CD4-positive, alpha-beta memory T cell (primary cell): ENCODE data around the gene TTC23L. TPM values are rescaled to one million over a fixed set of nuclear protein-coding genes. Genes with fewer than 3 reads are reported as not detected.

Source experiments
- CTCF ChIA-PET: fragments of 350-600 bp; sonication (Branson Sonifier 250); formaldehyde crosslinking; loops from one replicate; lab custom pipeline; 2021; ENCODE audit warnings: inconsistent platforms; ENCODE audit not compliant: partially characterized antibody; lab: Charles Lee
- POLR2A ChIA-PET: fragments of 350-600 bp; sonication (Branson Sonifier 250); formaldehyde crosslinking; loops from one replicate; lab custom pipeline; 2021; ENCODE audit not compliant: partially characterized antibody; lab: Charles Lee
- DNase-seq, 5 donors: peaks; one replicate each; pipeline versions ENCODE4 v3.0.0 to v3.0.0-alpha.2; 2020 to 2022; ENCODE audit warnings: mixed read lengths in 1 of 5
- H3K27ac ChIP-seq: one replicate; pipeline ENCODE4 v1.7.0; 2013; ENCODE audit warnings: low read depth, low read length
- H3K27me3 ChIP-seq: 2 replicates; pipeline ENCODE4 v1.7.0; 2013; ENCODE audit warnings: mild to moderate bottlenecking, low read length, moderate library complexity; ENCODE audit not compliant: insufficient read depth
- H3K36me3 ChIP-seq: 2 replicates; pipeline ENCODE4 v1.7.0; 2013; ENCODE audit warnings: mild to moderate bottlenecking, low read length, moderate library complexity; ENCODE audit not compliant: insufficient read depth
- H3K4me1 ChIP-seq: 2 replicates; pipeline ENCODE4 v1.7.0; 2013; ENCODE audit warnings: mild to moderate bottlenecking, low read length, moderate library complexity; ENCODE audit not compliant: insufficient read depth
- H3K4me3 ChIP-seq, 2 donors: one replicate each; pipeline ENCODE4 v1.7.0; 2013; ENCODE audit warnings: low read length in 2 of 2, mild to moderate bottlenecking in 1 of 2
- H3K9me3 ChIP-seq, 2 donors: one replicate each; pipeline ENCODE4 v1.7.0; 2013; ENCODE audit warnings: low read length in 2 of 2, control low read depth in 1 of 2; ENCODE audit not compliant: control insufficient read depth in 1 of 2
- H3K27ac Mint-ChIP-seq, 7 donors: one replicate each; pipeline ENCODE4 v1.8.0; 2020 to 2021; ENCODE audit warnings: mixed read lengths in 7 of 7, mild to moderate bottlenecking in 6 of 7, inconsistent platforms in 3 of 7, moderate library complexity in 3 of 7
- H3K27me3 Mint-ChIP-seq, 2 donors: one replicate each; pipeline ENCODE4 v1.8.0; 2020 to 2021; ENCODE audit warnings: mixed read lengths in 2 of 2
- H3K36me3 Mint-ChIP-seq, 2 donors: one replicate each; pipeline ENCODE4 v1.8.0; 2020 to 2021; ENCODE audit warnings: mixed read lengths in 2 of 2, inconsistent platforms in 1 of 2, mild to moderate bottlenecking in 1 of 2
- H3K4me1 Mint-ChIP-seq, 4 donors: one replicate each; pipeline ENCODE4 v1.8.0; 2020 to 2021; ENCODE audit warnings: mixed read lengths in 4 of 4, mild to moderate bottlenecking in 1 of 4
- H3K4me3 Mint-ChIP-seq, 8 donors: one replicate each; pipeline ENCODE4 v1.8.0; 2020 to 2021; ENCODE audit warnings: mixed read lengths in 8 of 8, mild to moderate bottlenecking in 7 of 8, moderate library complexity in 6 of 8, inconsistent platforms in 3 of 8
- H3K9me3 Mint-ChIP-seq, 8 donors: one replicate each; pipeline ENCODE4 v1.8.0; 2020 to 2021; ENCODE audit warnings: mixed read lengths in 8 of 8, mild to moderate bottlenecking in 5 of 8, inconsistent platforms in 3 of 8, moderate library complexity in 1 of 8
- intact Hi-C: fragments of 100-400 bp; cut with micrococcal nuclease; formaldehyde crosslinking; loops from one replicate; pipeline ENCODE4 v1.15.1; 2023
- polyA plus RNA-seq, 2 donors: library from polyadenylated mRNA; unstranded; fragments of 300-500 nt; fragmentation: Illumina TruSeq; gene quantifications; one replicate each; pipeline ENCODE4 v1.2.3, GENCODE V29; 2021
- total RNA-seq, 2 experiments: library from RNA; stranded (reverse); gene quantifications; one replicate each; pipeline ENCODE4 v1.2.3, GENCODE V29; 2021

Gene TTC23L
- total and polyA plus RNA-seq, 4 experiments from 2014 or later, result 0.47 TPM; not detected in 3

- H3K36me3 Mint-ChIP-seq, result no peaks in the 10 kb centered on the region
- POLR2A ChIA-PET, result interaction anchor here (1.0 kb wide), 1 partner anchor 374 kb away, joined by 3 read pairs; no protein-coding TSS in a partner anchor
- CTCF ChIA-PET, result interaction anchor here (1.1 to 13.8 kb wide), 2 partner anchors 23 to 367 kb away, joined by 3 to 220 read pairs; partner anchors contain the start of genes BRIX1 and RAD1
These were observed 53.5 kb downstream of the TTC23L start for GRCh38 chr5:34892414-34892813.

GRCh38 chr5:34894716-34895115 is 55.8 kb downstream of the TTC23L start:
- H3K27ac ChIP-seq, result no peak overlapping the region
- no peaks in the 10 kb centered on the region for H3K36me3 ChIP-seq
- no peaks in the 10 kb centered on the region for H3K27me3 ChIP-seq
- H3K36me3 Mint-ChIP-seq, result no peaks in the 10 kb centered on the region
- H3K4me1 Mint-ChIP-seq, result no peaks in the 10 kb centered on the region
- H3K27me3 Mint-ChIP-seq, result no peaks in the 10 kb centered on the region
- H3K9me3 Mint-ChIP-seq, result no peaks in the 10 kb centered on the region
- ChIA-PET POLR2A (no interaction called here), CTCF (interaction anchor here (1.8 to 13.8 kb wide), 2 partner anchors 369 to 420 kb away, joined by 6 to 220 read pairs; no protein-coding TSS in a partner anchor)
- no peaks in the 10 kb centered on the region for H3K9me3 ChIP-seq
- no peak for DNase-seq
- H3K4me1 ChIP-seq, result no peaks in the 10 kb centered on the region
- H3K4me3 ChIP-seq, result no peak overlapping the region
- intact Hi-C loops, result no loop called here
- H3K27ac Mint-ChIP-seq, result no peak overlapping the region
- no peak overlapping the region for H3K4me3 Mint-ChIP-seq

More at GRCh38 chr5:34892414-34892813, 53.5 kb downstream of the TTC23L start:
- Histone ChIP-seq H3K4me3 (no peak overlapping the region), H3K27me3 (no peaks in the 10 kb centered on the region), H3K36me3 (no peaks in the 10 kb centered on the region), H3K9me3 (no peaks in the 10 kb centered on the region), H3K27ac (no peak overlapping the region), H3K4me1 (no peaks in the 10 kb centered on the region)
- no peaks in the 10 kb centered on the region for H3K9me3 Mint-ChIP-seq
- no peaks in the 10 kb centered on the region for H3K4me1 Mint-ChIP-seq
- H3K4me3 Mint-ChIP-seq, result no peak overlapping the region
- DNase-seq, result no peak
- H3K27ac Mint-ChIP-seq, result no peak overlapping the region
- no peaks in the 10 kb centered on the region for H3K27me3 Mint-ChIP-seq
- intact Hi-C loops, result no loop called here

DNA sequence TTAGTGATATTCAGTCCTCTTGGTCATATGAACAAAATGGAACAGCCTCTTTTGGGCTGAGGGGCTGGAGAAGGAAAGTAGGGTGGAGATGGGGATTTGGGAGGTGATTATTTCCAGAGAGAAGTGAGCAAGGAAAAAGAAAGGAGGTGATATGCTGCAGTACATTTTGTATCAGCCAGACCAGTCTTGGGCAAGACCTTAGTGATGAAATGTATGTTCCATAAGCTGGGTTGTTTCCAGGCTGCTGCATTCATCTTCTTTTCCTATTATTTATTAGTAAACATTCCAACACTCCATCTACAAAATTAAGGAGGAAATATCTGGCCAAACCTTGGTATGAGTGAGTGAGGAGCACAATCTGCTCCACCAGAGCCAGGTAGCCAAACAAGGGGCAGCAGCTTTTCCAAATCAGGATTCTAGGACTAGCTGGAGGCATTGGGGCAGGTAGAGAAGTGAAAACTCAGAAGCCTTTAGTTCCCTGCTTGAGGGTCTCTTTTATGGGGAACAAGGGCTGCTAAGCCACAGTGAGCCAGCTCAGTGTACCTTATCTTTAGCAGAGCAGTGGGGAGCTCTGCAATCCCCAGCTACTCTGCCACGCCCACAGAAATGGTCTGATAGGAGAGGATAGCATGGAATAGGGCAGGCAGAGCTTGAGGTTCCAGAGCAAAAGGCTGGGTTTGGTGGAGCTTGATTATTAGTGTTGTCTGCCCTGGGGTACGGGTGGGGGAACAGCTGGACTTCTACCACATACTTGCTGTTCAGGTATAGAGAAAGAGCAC is 56.9 kb downstream of the TTC23L start:
- no peaks in the 10 kb centered on the region for H3K4me1 Mint-ChIP-seq
- H3K27me3 ChIP-seq, result no peaks in the 10 kb centered on the region
- CTCF ChIA-PET, result interaction anchor here (0.7 to 13.8 kb wide), 6 partner anchors 10 to 421 kb away, joined by 3 to 220 read pairs (median 5); no protein-coding TSS in a partner anchor
- H3K4me3 Mint-ChIP-seq, result no peak overlapping the region
- no peak overlapping the region for H3K27ac ChIP-seq
- no peaks in the 10 kb centered on the region for H3K9me3 Mint-ChIP-seq
- intact Hi-C loops, result no loop called here
- H3K27me3 Mint-ChIP-seq, result no peaks in the 10 kb centered on the region
- H3K4me3 ChIP-seq, result no peak overlapping the region
- DNase-seq, result no peak
- no peaks in the 10 kb centered on the region for H3K4me1 ChIP-seq
- peak overlapping the region in 1 of 7 donors; percentile 55 for H3K27ac Mint-ChIP-seq
- H3K9me3 ChIP-seq, result no peaks in the 10 kb centered on the region
- H3K36me3 Mint-ChIP-seq, result no peaks in the 10 kb centered on the region
- no peaks in the 10 kb centered on the region for H3K36me3 ChIP-seq
- POLR2A ChIA-PET, result no interaction called here

DNA sequence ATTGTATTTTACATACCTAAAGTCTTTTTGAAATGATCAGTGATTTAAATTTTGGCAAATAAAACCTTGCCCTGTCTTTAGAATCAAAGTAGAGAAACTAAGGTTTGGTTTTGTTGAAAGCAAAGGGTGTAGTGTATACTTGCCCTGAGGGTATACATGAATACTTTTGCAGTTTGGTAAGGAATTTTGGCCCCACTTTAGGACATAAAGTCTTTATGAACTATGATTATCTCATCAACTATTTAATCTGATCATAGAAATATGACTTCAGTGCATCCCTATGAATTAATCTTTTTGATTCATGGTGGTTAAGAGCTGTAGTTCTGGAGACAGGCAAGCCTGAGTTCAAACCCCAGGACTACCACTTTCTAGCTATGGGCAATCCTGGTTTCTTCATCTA is 58.7 kb downstream of the TTC23L start:
- H3K4me1 ChIP-seq, result no peaks in the 10 kb centered on the region
- ChIA-PET POLR2A (interaction anchor here (1.2 kb wide), 1 partner anchor 32 kb away, joined by 3 read pairs; the partner anchor contains the start of gene DNAJC21), CTCF (interaction anchor here (0.6 to 13.8 kb wide), 22 partner anchors 9 to 431 kb away, joined by 3 to 220 read pairs (median 5); partner anchors contain the start of genes BRIX1, DNAJC21 and RAD1)
- H3K4me3 Mint-ChIP-seq, result no peak overlapping the region
- intact Hi-C loops, result loop anchor here (1.0 kb wide), 2 partner anchors 411 to 423 kb away; no protein-coding TSS in a partner anchor
- H3K27me3 ChIP-seq, result no peaks in the 10 kb centered on the region
- no peaks in the 10 kb centered on the region for H3K9me3 Mint-ChIP-seq
- H3K27me3 Mint-ChIP-seq, result no peaks in the 10 kb centered on the region
- no peak for DNase-seq
- no peaks in the 10 kb centered on the region for H3K4me1 Mint-ChIP-seq
- H3K9me3 ChIP-seq, result no peaks in the 10 kb centered on the region
- H3K4me3 ChIP-seq, result no peak overlapping the region
- no peak overlapping the region for H3K27ac ChIP-seq
- H3K36me3 Mint-ChIP-seq, result peaks cover 0 to 3% of the 10 kb centered on the region in 2 donors
- no peaks in the 10 kb centered on the region for H3K36me3 ChIP-seq
- no peak overlapping the region for H3K27ac Mint-ChIP-seq

GRCh38 chr5:34898258-34898895 is 59.4 kb downstream of the TTC23L start:
- intact Hi-C loops, result loop anchor here (1.0 kb wide), 2 partner anchors 412 to 424 kb away; no protein-coding TSS in a partner anchor
- H3K27ac Mint-ChIP-seq, result no peak overlapping the region
- DNase-seq, result peak; percentile 49 to 57 (median 52)
- peaks cover 0 to 3% of the 10 kb centered on the region in 2 donors for H3K36me3 Mint-ChIP-seq
- Histone ChIP-seq H3K9me3 (no peaks in the 10 kb centered on the region), H3K36me3 (no peaks in the 10 kb centered on the region), H3K4me1 (no peaks in the 10 kb centered on the region), H3K27me3 (no peaks in the 10 kb centered on the region), H3K4me3 (no peak overlapping the region), H3K27ac (no peak overlapping the region)
- H3K4me1 Mint-ChIP-seq, result no peaks in the 10 kb centered on the region
- CTCF ChIA-PET, result interaction anchor here (0.6 to 13.8 kb wide), 25 partner anchors 8 to 432 kb away, joined by 3 to 220 read pairs (median 4); partner anchors contain the start of genes BRIX1, DNAJC21 and RAD1
- no peaks in the 10 kb centered on the region for H3K9me3 Mint-ChIP-seq
- no peaks in the 10 kb centered on the region for H3K27me3 Mint-ChIP-seq
- H3K4me3 Mint-ChIP-seq, result no peak overlapping the region
- POLR2A ChIA-PET, result interaction anchor here (0.8 to 1.2 kb wide), 2 partner anchors 17 to 31 kb away, joined by 3 read pairs; partner anchors contain the start of genes BRIX1, DNAJC21 and RAD1

- POLR2A ChIA-PET, result no interaction called here
- no peak for DNase-seq
- Mint-ChIP-seq H3K4me3 (no peak overlapping the region), H3K9me3 (no peaks in the 10 kb centered on the region), H3K4me1 (no peaks in the 10 kb centered on the region), H3K27ac (no peak overlapping the region), H3K36me3 (peaks cover 0 to 3% of the 10 kb centered on the region in 2 donors), H3K27me3 (no peaks in the 10 kb centered on the region)
- Histone ChIP-seq H3K27me3 (no peaks in the 10 kb centered on the region), H3K9me3 (no peaks in the 10 kb centered on the region), H3K36me3 (no peaks in the 10 kb centered on the region), H3K4me1 (no peaks in the 10 kb centered on the region), H3K4me3 (no peak overlapping the region), H3K27ac (no peak overlapping the region)
- CTCF ChIA-PET, result interaction anchor here (1.2 to 13.8 kb wide), 13 partner anchors 13 to 423 kb away, joined by 3 to 220 read pairs (median 9); partner anchors contain the start of genes BRIX1, DNAJC21 and RAD1
- intact Hi-C loops, result no loop called here
These were observed 60.1 kb downstream of the TTC23L start for GRCh38 chr5:34899066-34899465.
